C4-2B (cell line): Measurements from ENCODE around the gene CHRNA9.

ENCODE experiments used
- H3K27ac ChIP-seq: fragments of 450-650 bp; 2 replicates; pipeline ENCODE4 v1.5.1; 2017
- ZFX ChIP-seq: fragments of 450-650 bp; IDR thresholded peaks from 2 replicates; pipeline ENCODE4 v1.6.1; 2017
- TF ChIP-seq, protein P1 (sequence below): fragments of 450-650 bp; conservative IDR thresholded peaks from 2 replicates; pipeline ENCODE4 v1.5.1; 2017; ENCODE audit warnings: mild to moderate bottlenecking

The CHRNA9 gene

DNA sequence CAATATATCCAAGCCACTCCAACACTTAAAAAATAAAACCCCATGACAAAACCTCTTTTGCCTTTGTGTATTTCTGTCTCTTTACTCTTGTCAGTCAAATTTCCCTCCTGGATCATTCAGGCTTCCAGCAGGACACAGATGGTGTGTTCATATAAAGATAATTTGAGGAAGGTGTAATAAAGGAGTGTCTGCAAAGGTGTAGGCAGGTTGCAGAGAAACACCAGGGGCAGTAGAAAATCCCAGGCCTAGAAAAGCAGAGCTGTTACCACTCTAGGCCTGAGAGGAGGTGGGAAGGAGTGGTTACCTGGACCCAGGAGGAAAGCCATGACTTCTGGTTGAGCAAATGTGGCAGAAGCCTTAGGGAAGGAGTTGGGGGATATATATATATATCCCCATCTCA, 28.8 kb downstream of the CHRNA9 start:
- peak overlapping the region; percentile 70; the same call in 1 of the 2 replicates for H3K27ac ChIP-seq
- TF ChIP-seq, protein P1, sequence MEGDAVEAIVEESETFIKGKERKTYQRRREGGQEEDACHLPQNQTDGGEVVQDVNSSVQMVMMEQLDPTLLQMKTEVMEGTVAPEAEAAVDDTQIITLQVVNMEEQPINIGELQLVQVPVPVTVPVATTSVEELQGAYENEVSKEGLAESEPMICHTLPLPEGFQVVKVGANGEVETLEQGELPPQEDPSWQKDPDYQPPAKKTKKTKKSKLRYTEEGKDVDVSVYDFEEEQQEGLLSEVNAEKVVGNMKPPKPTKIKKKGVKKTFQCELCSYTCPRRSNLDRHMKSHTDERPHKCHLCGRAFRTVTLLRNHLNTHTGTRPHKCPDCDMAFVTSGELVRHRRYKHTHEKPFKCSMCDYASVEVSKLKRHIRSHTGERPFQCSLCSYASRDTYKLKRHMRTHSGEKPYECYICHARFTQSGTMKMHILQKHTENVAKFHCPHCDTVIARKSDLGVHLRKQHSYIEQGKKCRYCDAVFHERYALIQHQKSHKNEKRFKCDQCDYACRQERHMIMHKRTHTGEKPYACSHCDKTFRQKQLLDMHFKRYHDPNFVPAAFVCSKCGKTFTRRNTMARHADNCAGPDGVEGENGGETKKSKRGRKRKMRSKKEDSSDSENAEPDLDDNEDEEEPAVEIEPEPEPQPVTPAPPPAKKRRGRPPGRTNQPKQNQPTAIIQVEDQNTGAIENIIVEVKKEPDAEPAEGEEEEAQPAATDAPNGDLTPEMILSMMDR = no peak
- no peak for TF ChIP-seq ZFX

GRCh38 chr4:40365766-40366165, 30.6 kb downstream of the CHRNA9 start:
- H3K27ac ChIP-seq = no peak overlapping the region
- TF ChIP-seq, protein P1 = no peak
- TF ChIP-seq ZFX = no peak

DNA sequence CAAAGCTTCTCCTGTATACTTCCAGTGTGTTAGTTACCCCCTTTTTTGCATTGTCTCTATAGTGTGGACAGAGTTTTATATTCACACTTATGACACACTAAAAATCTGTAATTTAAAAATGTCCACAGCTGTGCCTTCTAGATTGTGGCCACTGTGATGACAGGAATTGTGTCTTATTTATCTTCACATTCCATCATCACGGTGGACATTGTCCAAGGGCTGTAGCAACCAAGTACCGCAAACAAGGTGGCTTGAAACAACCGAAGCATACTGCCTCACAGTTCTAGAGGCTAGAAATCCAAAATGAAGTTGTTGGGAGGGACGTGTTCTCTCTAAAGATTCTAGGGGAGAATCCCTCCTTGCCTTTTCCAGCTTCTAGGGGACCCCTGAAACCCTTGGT, 32.3 kb downstream of the CHRNA9 start:
- no peak overlapping the region for H3K27ac ChIP-seq
- no peak for TF ChIP-seq ZFX
- TF ChIP-seq, protein P1 = no peak

- no peak overlapping the region for H3K27ac ChIP-seq
- TF ChIP-seq, protein P1 = no peak; the same call in 1 of the 2 replicates
- no peak for TF ChIP-seq ZFX
Observed at GRCh38 chr4:40369437-40370274, 34.5 kb downstream of the CHRNA9 start.

GRCh38 chr4:40372651-40373050, 37.5 kb downstream of the CHRNA9 start:
- H3K27ac ChIP-seq = no peak overlapping the region
- TF ChIP-seq ZFX = no peak
- TF ChIP-seq, protein P1 = no peak

GRCh38 chr4:40373636-40374035, 38.5 kb downstream of the CHRNA9 start:
- TF ChIP-seq ZFX = no peak
- TF ChIP-seq, protein P1 = no peak
- no peak overlapping the region for H3K27ac ChIP-seq

DNA sequence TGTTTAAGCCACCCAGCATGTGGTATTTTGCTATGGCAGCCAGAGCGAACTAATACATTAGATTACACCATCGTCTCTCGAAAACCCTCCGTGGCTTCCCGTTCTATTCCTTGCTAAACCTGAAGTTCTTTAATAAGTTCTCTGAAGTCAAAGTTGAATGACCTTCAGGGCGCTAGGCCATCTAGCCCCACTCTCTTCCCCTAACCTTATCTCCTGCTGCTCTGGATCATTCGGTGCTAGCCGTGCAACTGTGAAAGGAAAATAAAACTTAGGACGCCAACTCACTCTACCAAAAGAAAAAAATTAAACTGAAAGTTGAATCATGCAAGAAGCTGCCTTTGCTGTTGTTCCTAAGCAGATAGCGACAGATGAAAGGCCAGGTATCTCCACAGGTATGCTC, 40.0 kb downstream of the CHRNA9 start:
- TF ChIP-seq ZFX = no peak
- TF ChIP-seq, protein P1 = no peak
- no peak overlapping the region for H3K27ac ChIP-seq
